ENCODE data around the gene SIMC1.
A peak's percentile ranks its signal among the peaks of the same experiment; 100 is the strongest.

Gene SIMC1

DNA sequence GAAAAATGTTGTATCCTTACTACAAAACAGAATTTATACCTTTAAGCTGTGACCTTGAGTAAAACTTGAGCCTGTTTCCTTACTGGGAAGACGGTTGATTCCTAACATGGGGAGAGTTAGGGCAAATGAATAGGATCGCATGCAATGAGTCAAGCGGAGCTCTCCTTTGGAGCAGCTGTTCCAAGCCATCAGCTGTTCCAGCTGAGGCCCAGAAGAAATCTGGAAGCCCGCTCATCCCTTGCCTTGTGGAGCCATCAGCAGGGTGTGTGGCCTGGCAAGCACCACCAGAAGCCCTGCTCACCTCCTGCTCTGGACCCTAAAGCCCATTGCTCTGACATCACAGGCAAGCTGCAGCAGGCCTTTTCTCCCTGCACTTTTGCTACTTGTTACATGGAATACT, 115.3 kb downstream of the SIMC1 start:
- Histone ChIP-seq H3K79me2 (ENCODE audit: low read length) (peaks cover 40% of the 10 kb centered on the region), H3K27ac (ENCODE audit: low read length) (no peak overlapping the region), H3K36me3 (replicated peaks; ENCODE audit: insufficient read depth, low read length) (no peaks in the 10 kb centered on the region), H3K4me3 (ENCODE audit: low read length) (no peak overlapping the region), H3K27me3 (replicated peaks; ENCODE audit: insufficient read depth, low read length) (no peaks in the 10 kb centered on the region), H3K4me2 (ENCODE audit: low read depth, low read length) (no peak overlapping the region), H3K4me1 (ENCODE audit: low read length) (no peaks in the 10 kb centered on the region), H3K9me2 (replicated peaks; ENCODE audit: insufficient read depth, low read length) (no peaks in the 10 kb centered on the region), H3K9me3 (replicated peaks; ENCODE audit: insufficient read depth, low read length) (no peaks in the 10 kb centered on the region), H2AFZ (ENCODE audit: low read length) (no peak overlapping the region), H3F3A (ENCODE audit: insufficient read depth, low read length) (no peaks in the 10 kb centered on the region), H3K9ac (ENCODE audit: low read length) (no peak overlapping the region), H4K20me1 (ENCODE audit: insufficient read depth, low read length) (no peaks in the 10 kb centered on the region)
- no peak for TF ChIP-seq CTCF (IDR thresholded peaks at IDR 0.05; ENCODE audit: low read length)
- no peak for TF ChIP-seq EZH2phosphoT487 (IDR thresholded peaks at IDR 0.05; ENCODE audit: low read length)
- no peak for DNase-seq

- Histone ChIP-seq H3K79me2 (ENCODE audit: low read length) (peaks cover 50% of the 10 kb centered on the region), H3F3A (ENCODE audit: insufficient read depth, low read length) (no peaks in the 10 kb centered on the region), H3K9me2 (replicated peaks; ENCODE audit: insufficient read depth, low read length) (no peaks in the 10 kb centered on the region), H3K4me2 (ENCODE audit: low read depth, low read length) (no peak overlapping the region), H3K36me3 (replicated peaks; ENCODE audit: insufficient read depth, low read length) (no peaks in the 10 kb centered on the region), H2AFZ (ENCODE audit: low read length) (no peak overlapping the region), H3K4me1 (ENCODE audit: low read length) (no peaks in the 10 kb centered on the region), H4K20me1 (ENCODE audit: insufficient read depth, low read length) (no peaks in the 10 kb centered on the region), H3K27ac (ENCODE audit: low read length) (no peak overlapping the region), H3K9ac (ENCODE audit: low read length) (no peak overlapping the region), H3K27me3 (replicated peaks; ENCODE audit: insufficient read depth, low read length) (no peaks in the 10 kb centered on the region), H3K9me3 (replicated peaks; ENCODE audit: insufficient read depth, low read length) (no peaks in the 10 kb centered on the region), H3K4me3 (ENCODE audit: low read length) (no peak overlapping the region)
- TF ChIP-seq CTCF (IDR thresholded peaks at IDR 0.05; ENCODE audit: low read length) (0 out of 2 replicates have a peak, but pooled peaks have one; percentile 4), EZH2 (optimal IDR thresholded peaks at IDR 0.05; ENCODE audit: low read depth, low read length) (no peak), EZH2phosphoT487 (IDR thresholded peaks at IDR 0.05; ENCODE audit: low read length) (no peak)
- no peak for DNase-seq
Measured at GRCh38 chr5:176355400-176356178, 117.4 kb downstream of the SIMC1 start.

DNA sequence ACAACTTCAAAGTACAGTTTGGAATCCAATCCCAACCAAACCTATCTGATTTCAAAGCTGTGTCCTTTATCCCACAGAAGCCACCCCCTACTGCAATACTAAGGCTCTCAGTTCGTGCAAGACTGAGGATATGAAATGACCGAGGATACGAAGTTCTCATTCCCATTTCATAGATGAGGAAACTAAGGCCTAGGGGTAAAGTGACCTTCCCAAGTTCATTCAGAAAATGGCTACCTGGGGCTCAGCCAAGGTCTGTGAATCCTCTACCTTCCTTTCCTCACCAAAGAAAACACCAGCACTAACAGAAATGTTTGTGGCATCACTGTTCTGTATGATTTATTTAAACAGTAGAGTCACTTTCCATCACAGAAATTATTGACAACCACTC, 117.9 kb downstream of the SIMC1 start:
- no peak overlapping the region for H3K4me2 ChIP-seq (ENCODE audit: low read depth, low read length)
- H3K27ac ChIP-seq (ENCODE audit: low read length): no peak overlapping the region
- no peak overlapping the region for H3K9ac ChIP-seq (ENCODE audit: low read length)
- no peaks in the 10 kb centered on the region for H4K20me1 ChIP-seq (ENCODE audit: insufficient read depth, low read length)
- no peak overlapping the region for H3K4me3 ChIP-seq (ENCODE audit: low read length)
- H3K4me1 ChIP-seq (ENCODE audit: low read length): no peaks in the 10 kb centered on the region
- H3K79me2 ChIP-seq (ENCODE audit: low read length): peaks cover 52% of the 10 kb centered on the region
- H3K9me2 ChIP-seq (replicated peaks; ENCODE audit: insufficient read depth, low read length): no peaks in the 10 kb centered on the region
- no peak for TF ChIP-seq CTCF (IDR thresholded peaks at IDR 0.05; ENCODE audit: low read length)
- no peak for TF ChIP-seq EZH2 (optimal IDR thresholded peaks at IDR 0.05; ENCODE audit: low read depth, low read length)
- TF ChIP-seq EZH2phosphoT487 (IDR thresholded peaks at IDR 0.05; ENCODE audit: low read length): no peak
- H3K36me3 ChIP-seq (replicated peaks; ENCODE audit: insufficient read depth, low read length): no peaks in the 10 kb centered on the region
- H3K9me3 ChIP-seq (replicated peaks; ENCODE audit: insufficient read depth, low read length): no peaks in the 10 kb centered on the region
- H3F3A ChIP-seq (ENCODE audit: insufficient read depth, low read length): no peaks in the 10 kb centered on the region
- H3K27me3 ChIP-seq (replicated peaks; ENCODE audit: insufficient read depth, low read length): no peaks in the 10 kb centered on the region
- H2AFZ ChIP-seq (ENCODE audit: low read length): no peak overlapping the region
- no peak for DNase-seq

All from MM.1S (cell line).